GM10266 (cell line): ENCODE results near the gene LRRC27.

Experiments
- DNase-seq: peaks from one replicate; pipeline ENCODE4 v3.0.0; 2012; ENCODE audit errors: extremely low spot score
- TF ChIP-seq, protein P1 (sequence below): IDR thresholded peaks from 2 replicates; pipeline ENCODE4 v1.5.1; 2012; ENCODE audit warnings: mild to moderate bottlenecking, low read depth; ENCODE audit not compliant: control insufficient read depth, insufficient read depth; ENCODE audit errors: missing control alignments

The LRRC27 gene

DNA sequence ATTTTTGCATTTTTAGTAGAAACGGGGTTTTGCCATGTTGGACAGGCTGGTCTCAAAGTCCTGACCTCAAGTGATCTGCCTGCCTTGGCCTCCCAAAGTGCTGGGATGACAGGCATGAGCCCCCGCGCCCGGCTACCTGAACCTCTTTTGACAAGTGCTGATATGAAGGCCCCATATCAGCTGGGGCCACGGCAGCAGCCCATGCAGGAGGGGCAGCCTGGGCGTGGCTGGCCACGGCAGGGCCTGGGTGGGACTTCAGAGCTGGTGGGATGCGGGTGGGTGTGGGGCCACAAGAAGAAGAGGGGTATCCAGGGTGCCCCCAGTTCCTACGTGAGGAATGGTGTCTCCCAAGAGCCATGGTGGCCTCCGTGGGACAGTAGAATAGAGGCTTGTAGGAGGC is 6.9 kb downstream of the LRRC27 start:
- no peak for DNase-seq
- TF ChIP-seq, protein P1, sequence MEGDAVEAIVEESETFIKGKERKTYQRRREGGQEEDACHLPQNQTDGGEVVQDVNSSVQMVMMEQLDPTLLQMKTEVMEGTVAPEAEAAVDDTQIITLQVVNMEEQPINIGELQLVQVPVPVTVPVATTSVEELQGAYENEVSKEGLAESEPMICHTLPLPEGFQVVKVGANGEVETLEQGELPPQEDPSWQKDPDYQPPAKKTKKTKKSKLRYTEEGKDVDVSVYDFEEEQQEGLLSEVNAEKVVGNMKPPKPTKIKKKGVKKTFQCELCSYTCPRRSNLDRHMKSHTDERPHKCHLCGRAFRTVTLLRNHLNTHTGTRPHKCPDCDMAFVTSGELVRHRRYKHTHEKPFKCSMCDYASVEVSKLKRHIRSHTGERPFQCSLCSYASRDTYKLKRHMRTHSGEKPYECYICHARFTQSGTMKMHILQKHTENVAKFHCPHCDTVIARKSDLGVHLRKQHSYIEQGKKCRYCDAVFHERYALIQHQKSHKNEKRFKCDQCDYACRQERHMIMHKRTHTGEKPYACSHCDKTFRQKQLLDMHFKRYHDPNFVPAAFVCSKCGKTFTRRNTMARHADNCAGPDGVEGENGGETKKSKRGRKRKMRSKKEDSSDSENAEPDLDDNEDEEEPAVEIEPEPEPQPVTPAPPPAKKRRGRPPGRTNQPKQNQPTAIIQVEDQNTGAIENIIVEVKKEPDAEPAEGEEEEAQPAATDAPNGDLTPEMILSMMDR, result no peak

DNA sequence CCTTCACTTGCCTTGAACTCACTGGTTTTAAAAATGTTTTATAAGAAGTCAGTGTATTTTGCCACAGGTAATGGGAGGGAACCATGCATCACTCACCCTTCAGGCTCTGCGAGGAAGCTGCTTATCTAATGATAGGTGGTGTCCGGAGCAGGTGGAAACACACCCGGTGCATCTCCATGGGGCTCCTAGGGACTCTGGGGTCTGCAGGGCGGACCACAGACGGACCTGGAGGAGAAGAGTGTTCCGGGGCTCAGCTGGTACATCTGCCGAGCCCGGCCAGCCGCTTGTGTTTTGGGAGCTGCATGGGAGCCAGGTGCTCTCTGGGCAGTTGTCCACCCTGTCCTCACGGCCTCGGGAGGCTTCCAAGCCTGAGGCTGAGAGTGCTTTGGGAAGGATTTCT is 7.3 kb downstream of the LRRC27 start:
- DNase-seq, result no peak
- TF ChIP-seq, protein P1, result no peak

DNA sequence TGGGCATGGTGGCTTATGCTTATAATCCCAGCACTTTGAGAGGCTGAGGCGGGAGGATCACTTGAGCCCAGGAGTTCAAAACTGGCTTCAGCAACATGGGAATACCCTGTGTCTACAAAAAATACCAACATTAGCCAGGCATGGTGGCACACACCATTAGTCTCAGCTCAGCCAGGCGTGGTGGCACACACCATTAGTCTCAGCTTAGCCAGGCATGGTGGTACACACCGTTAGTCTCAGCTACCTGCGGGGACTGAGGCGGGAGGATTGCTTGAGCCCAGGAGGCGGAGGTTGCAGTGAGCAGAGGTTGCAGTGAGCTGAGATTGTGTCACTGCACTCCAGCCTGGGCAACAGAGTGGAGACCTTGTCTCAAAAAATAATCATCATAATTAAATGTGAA is 9.0 kb downstream of the LRRC27 start:
- no peak for DNase-seq
- TF ChIP-seq, protein P1, result no peak

GRCh38 chr10:132341781-132342180 is 9.8 kb downstream of the LRRC27 start:
- TF ChIP-seq, protein P1, result no peak
- no peak for DNase-seq

- no peak for DNase-seq
- TF ChIP-seq, protein P1, result no peak
Observed at GRCh38 chr10:132342553-132342952, 10.6 kb downstream of the LRRC27 start.

GRCh38 chr10:132344386-132344785 is 12.4 kb downstream of the LRRC27 start:
- no peak for DNase-seq
- TF ChIP-seq, protein P1, result no peak

DNA sequence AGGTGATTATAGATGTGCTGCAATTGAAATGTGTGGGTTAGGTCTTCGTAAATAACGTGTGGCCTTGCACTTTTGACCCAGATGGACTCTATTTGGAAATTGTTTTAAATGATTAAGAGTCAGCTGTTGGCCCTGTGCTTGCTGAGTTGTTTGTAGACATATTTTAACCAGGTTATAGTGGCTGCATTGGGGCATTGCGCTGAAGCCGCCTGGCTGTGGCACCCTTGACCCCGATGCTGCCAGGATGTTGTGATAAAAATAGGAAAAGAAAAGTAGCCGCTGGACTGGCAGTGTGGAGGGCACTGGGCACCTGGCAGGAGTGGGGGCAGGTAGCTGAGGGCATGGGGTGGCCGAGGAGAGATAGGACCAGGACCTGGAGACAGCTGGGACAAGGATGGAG is 13.4 kb downstream of the LRRC27 start:
- DNase-seq, result no peak
- TF ChIP-seq, protein P1, result no peak

GRCh38 chr10:132346806-132347205 is 14.8 kb downstream of the LRRC27 start:
- TF ChIP-seq, protein P1, result no peak

More at GRCh38 chr10:132346806-132347205, 14.8 kb downstream of the LRRC27 start:
- DNase-seq, result no peak
